Prostate gland (tissue), 2 donors: ENCODE results near the gene TNFRSF11A. TPM values are rescaled to one million over a fixed set of nuclear protein-coding genes. Genes with fewer than 3 reads are reported as not detected.

Experiments
- DNase-seq: peaks from one replicate; pipeline ENCODE4 v3.0.0-alpha.2; 2019; ENCODE audit warnings: low spot score
- H3K27ac ChIP-seq, 2 donors: fragments of 200-600 bp; sonication (generic); 2 replicates each; pipeline ENCODE4 v1.5.1; 2017 to 2019
- H3K27me3 ChIP-seq: fragments of 200-600 bp; sonication (generic); replicated peaks from 2 replicates; pipeline ENCODE4 v1.5.1; 2019; ENCODE audit not compliant: insufficient read depth
- H3K36me3 ChIP-seq, 2 donors: fragments of 200-600 bp; sonication (generic); 1 replicate in 1 of 2; 2 replicates in 1 of 2; pipeline versions ENCODE4 v1.5.1 to v1.8.1; 2017 to 2019
- H3K4me1 ChIP-seq: fragments of 200-600 bp; sonication (generic); replicated peaks from 2 replicates; pipeline ENCODE4 v1.5.1; 2019
- H3K4me3 ChIP-seq, 2 donors: fragments of 200-600 bp; sonication (generic); 2 replicates each; pipeline ENCODE4 v1.5.1; 2017 to 2019
- H3K9me3 ChIP-seq: fragments of 200-600 bp; sonication (generic); 2 replicates; pipeline ENCODE4 v1.5.1; 2017
- POLR2A ChIP-seq: fragments of 450-650 bp; IDR thresholded peaks from one replicate; pipeline ENCODE4 v1.6.1; 2016; ENCODE audit warnings: antibody characterized with exemption, mild to moderate bottlenecking
- POLR2AphosphoS5 ChIP-seq: sonication (generic); formaldehyde crosslinking; IDR thresholded peaks from one replicate; pipeline ENCODE4 v1.6.1; 2017; ENCODE audit warnings: antibody characterized with exemption
- WGBS: methylation state at CpG from one replicate; pipeline ENCODE4 v1.1.5; 2018; 5-methylcytosine and 5-hydroxymethylcytosine counted together
- intact Hi-C: fragments of 100-400 bp; cut with DNase I; formaldehyde crosslinking; loops from one replicate; pipeline ENCODE4 v1.14.2; 2022
- total RNA-seq, 2 donors: library from RNA; depleted of rRNA; stranded (reverse); fragments of >200 nt; gene quantifications; one replicate each; pipeline ENCODE4 v1.1.0, GENCODE V29; 2016
- TF ChIP-seq, protein P1 (sequence below), 4 experiments: fragments of 200-600 bp in 2 of 4; fragments of 450-650 bp in 2 of 4; sonication (generic) in 2 of 4; IDR thresholded peaks; 1 replicate in 3 of 4; 2 replicates in 1 of 4; pipeline ENCODE4 v1.5.1; 2016 to 2019; ENCODE audit warnings: antibody characterized with exemption in 4 of 4, mild to moderate bottlenecking in 2 of 4, moderate library complexity in 2 of 4

The TNFRSF11A gene
- total RNA-seq, 2 donors from 2014 or later, result 6.1 to 10.2 TPM

GRCh38 chr18:62384068-62384467, 59.0 kb downstream of the TNFRSF11A start:
- 11% methylated on average over 1 of the region's 1 CpG for WGBS

DNA sequence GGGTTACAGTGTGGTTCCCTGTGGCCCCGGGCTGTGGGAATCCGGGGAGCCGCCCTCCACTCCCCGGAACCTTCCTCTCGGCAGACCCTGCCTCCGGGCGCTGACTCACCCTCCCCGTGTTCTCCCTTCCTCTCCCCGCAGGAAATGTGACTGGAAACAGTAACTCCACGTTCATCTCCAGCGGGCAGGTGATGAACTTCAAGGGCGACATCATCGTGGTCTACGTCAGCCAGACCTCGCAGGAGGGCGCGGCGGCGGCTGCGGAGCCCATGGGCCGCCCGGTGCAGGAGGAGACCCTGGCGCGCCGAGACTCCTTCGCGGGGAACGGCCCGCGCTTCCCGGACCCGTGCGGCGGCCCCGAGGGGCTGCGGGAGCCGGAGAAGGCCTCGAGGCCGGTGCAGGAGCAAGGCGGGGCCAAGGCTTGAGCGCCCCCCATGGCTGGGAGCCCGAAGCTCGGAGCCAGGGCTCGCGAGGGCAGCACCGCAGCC, 59.5 kb downstream of the TNFRSF11A start:
- no peaks in the 10 kb centered on the region for H3K36me3 ChIP-seq
- no peak for TF ChIP-seq POLR2A
- TF ChIP-seq POLR2AphosphoS5, result no peak
- TF ChIP-seq, protein P1, sequence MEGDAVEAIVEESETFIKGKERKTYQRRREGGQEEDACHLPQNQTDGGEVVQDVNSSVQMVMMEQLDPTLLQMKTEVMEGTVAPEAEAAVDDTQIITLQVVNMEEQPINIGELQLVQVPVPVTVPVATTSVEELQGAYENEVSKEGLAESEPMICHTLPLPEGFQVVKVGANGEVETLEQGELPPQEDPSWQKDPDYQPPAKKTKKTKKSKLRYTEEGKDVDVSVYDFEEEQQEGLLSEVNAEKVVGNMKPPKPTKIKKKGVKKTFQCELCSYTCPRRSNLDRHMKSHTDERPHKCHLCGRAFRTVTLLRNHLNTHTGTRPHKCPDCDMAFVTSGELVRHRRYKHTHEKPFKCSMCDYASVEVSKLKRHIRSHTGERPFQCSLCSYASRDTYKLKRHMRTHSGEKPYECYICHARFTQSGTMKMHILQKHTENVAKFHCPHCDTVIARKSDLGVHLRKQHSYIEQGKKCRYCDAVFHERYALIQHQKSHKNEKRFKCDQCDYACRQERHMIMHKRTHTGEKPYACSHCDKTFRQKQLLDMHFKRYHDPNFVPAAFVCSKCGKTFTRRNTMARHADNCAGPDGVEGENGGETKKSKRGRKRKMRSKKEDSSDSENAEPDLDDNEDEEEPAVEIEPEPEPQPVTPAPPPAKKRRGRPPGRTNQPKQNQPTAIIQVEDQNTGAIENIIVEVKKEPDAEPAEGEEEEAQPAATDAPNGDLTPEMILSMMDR (IDR thresholded peaks at IDR 0.05), result no peak
- no peaks in the 10 kb centered on the region for H3K27me3 ChIP-seq
- WGBS, result 89% methylated on average over 46 of the region's 46 CpGs
- no peak overlapping the region for H3K4me3 ChIP-seq
- no peaks in the 10 kb centered on the region for H3K4me1 ChIP-seq
- H3K27ac ChIP-seq, result no peak overlapping the region
- intact Hi-C loops, result no loop called here
- no peak for DNase-seq
- no peaks in the 10 kb centered on the region for H3K9me3 ChIP-seq

More at GRCh38 chr18:62384068-62384467, 59.0 kb downstream of the TNFRSF11A start:
- Histone ChIP-seq H3K9me3 (no peaks in the 10 kb centered on the region), H3K27ac (no peak overlapping the region), H3K4me3 (no peak overlapping the region), H3K4me1 (no peaks in the 10 kb centered on the region), H3K36me3 (no peaks in the 10 kb centered on the region), H3K27me3 (no peaks in the 10 kb centered on the region)
- TF ChIP-seq, protein P1 (IDR thresholded peaks at IDR 0.05), result no peak
- no peak for TF ChIP-seq POLR2AphosphoS5
- no peak for TF ChIP-seq POLR2A
- intact Hi-C loops, result no loop called here
- no peak for DNase-seq

DNA sequence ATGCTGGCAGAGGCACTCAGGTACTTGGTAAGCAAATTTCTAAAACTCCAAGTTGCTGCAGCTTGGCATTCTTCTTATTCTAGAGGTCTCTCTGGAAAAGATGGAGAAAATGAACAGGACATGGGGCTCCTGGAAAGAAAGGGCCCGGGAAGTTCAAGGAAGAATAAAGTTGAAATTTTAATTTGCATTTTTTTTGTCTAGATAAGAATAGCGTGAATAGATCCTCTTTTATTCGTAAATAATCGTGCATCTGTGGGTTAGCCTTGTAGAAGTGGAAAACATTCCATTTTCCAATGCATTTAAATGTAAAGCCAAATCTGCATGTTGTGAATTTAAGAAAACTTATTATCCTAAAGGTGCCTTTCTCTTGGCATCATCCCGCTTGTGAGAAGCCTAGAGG, 61.0 kb downstream of the TNFRSF11A start:
- no peak for TF ChIP-seq POLR2AphosphoS5
- TF ChIP-seq, protein P1 (IDR thresholded peaks at IDR 0.05), result no peak
- TF ChIP-seq POLR2A, result no peak

GRCh38 chr18:62386601-62387000, 61.5 kb downstream of the TNFRSF11A start:
- Histone ChIP-seq H3K36me3 (no peaks in the 10 kb centered on the region), H3K9me3 (no peaks in the 10 kb centered on the region), H3K4me1 (no peaks in the 10 kb centered on the region), H3K4me3 (no peak overlapping the region), H3K27ac (no peak overlapping the region), H3K27me3 (no peaks in the 10 kb centered on the region)
- intact Hi-C loops, result no loop called here
- DNase-seq, result no peak
- WGBS, result 58% methylated on average over 4 of the region's 4 CpGs
- TF ChIP-seq POLR2AphosphoS5 (no peak), POLR2A (no peak)
- TF ChIP-seq, protein P1 (IDR thresholded peaks at IDR 0.05), result no peak

More for the DNA sequence above, 61.0 kb downstream of the TNFRSF11A start:
- H3K27ac ChIP-seq, result no peak overlapping the region
- intact Hi-C loops, result no loop called here
- H3K36me3 ChIP-seq, result no peaks in the 10 kb centered on the region
- H3K9me3 ChIP-seq, result no peaks in the 10 kb centered on the region
- no peak for DNase-seq
- no peaks in the 10 kb centered on the region for H3K4me1 ChIP-seq
- no peak overlapping the region for H3K4me3 ChIP-seq
- WGBS, result 94% methylated on average over 5 of the region's 5 CpGs
- H3K27me3 ChIP-seq, result no peaks in the 10 kb centered on the region

GRCh38 chr18:62387257-62387656, 62.1 kb downstream of the TNFRSF11A start:
- Histone ChIP-seq H3K9me3 (no peaks in the 10 kb centered on the region), H3K27ac (no peak overlapping the region), H3K36me3 (no peaks in the 10 kb centered on the region), H3K27me3 (no peaks in the 10 kb centered on the region), H3K4me1 (no peaks in the 10 kb centered on the region), H3K4me3 (no peak overlapping the region)
- no peak for DNase-seq
- TF ChIP-seq POLR2AphosphoS5 (no peak), POLR2A (no peak)
- TF ChIP-seq, protein P1 (IDR thresholded peaks at IDR 0.05), result no peak
- 34% methylated on average over 2 of the region's 2 CpGs for WGBS
- intact Hi-C loops, result no loop called here
